Suprapubic skin (tissue), 4 donors: Measurements from ENCODE around the gene FRMD1.

ENCODE experiments used
- EP300 ChIP-seq: sonication (generic); formaldehyde crosslinking; IDR thresholded peaks from one replicate; pipeline ENCODE4 v1.6.1; 2017; ENCODE audit warnings: antibody characterized with exemption
- POLR2A ChIP-seq, 2 donors: fragments of 450-650 bp; IDR thresholded peaks; one replicate each; pipeline ENCODE4 v1.6.1; 2017; ENCODE audit warnings: antibody characterized with exemption in 2 of 2, mild to moderate bottlenecking in 2 of 2, moderate library complexity in 2 of 2
- POLR2AphosphoS5 ChIP-seq, 3 donors: sonication (generic); formaldehyde crosslinking; IDR thresholded peaks; one replicate each; pipeline ENCODE4 v1.6.1; 2017; ENCODE audit warnings: antibody characterized with exemption in 3 of 3
- TF ChIP-seq, protein P1 (sequence below), 2 donors: fragments of 200-600 bp in 1 of 2; fragments of 450-650 bp in 1 of 2; sonication (generic) in 1 of 2; IDR thresholded peaks; one replicate each; pipeline ENCODE4 v1.5.1; 2016 to 2019; ENCODE audit warnings: antibody characterized with exemption in 2 of 2, mild to moderate bottlenecking in 1 of 2, moderate library complexity in 1 of 2

DNA sequence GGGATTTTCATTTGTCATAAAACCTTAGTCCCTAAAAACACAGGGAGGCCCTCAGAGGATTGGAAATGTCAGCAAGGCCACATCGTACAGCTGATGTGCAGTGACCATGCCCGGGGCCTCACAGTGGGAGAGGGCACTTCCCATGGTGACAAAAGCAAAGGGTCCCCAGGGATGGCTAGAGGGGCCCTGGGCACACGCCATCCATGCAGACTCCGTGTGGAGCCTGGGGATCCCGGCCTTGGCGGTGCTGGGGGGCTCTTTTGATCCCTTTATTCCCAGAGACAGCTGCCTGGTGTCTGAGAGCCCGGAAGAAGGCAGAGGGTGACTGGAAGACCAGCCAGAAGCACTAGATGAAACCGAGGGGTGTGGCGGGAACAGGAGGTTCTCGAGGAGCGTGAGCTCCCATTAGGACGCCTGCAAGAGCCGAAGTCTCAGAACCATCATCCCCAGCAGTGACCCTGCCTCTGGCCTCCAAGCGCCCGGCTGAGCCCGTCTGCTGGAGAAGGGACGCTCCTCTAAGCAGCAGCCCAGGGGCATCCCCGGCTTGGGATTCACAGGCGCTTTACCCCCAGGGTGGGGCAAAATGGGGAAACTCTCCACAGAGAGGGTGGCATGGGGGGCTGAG, 49.1 kb upstream of the FRMD1 start:
- TF ChIP-seq, protein P1, sequence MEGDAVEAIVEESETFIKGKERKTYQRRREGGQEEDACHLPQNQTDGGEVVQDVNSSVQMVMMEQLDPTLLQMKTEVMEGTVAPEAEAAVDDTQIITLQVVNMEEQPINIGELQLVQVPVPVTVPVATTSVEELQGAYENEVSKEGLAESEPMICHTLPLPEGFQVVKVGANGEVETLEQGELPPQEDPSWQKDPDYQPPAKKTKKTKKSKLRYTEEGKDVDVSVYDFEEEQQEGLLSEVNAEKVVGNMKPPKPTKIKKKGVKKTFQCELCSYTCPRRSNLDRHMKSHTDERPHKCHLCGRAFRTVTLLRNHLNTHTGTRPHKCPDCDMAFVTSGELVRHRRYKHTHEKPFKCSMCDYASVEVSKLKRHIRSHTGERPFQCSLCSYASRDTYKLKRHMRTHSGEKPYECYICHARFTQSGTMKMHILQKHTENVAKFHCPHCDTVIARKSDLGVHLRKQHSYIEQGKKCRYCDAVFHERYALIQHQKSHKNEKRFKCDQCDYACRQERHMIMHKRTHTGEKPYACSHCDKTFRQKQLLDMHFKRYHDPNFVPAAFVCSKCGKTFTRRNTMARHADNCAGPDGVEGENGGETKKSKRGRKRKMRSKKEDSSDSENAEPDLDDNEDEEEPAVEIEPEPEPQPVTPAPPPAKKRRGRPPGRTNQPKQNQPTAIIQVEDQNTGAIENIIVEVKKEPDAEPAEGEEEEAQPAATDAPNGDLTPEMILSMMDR (IDR thresholded peaks at IDR 0.05): no peak
- TF ChIP-seq EP300 (no peak), POLR2AphosphoS5 (IDR thresholded peaks at IDR 0.05) (no peak), POLR2A (IDR thresholded peaks at IDR 0.05) (no peak)
